CD4-positive, alpha-beta T cell (primary cell): ENCODE results near the gene BLACAT1. TPM values are rescaled to one million over a fixed set of nuclear protein-coding genes. Genes with fewer than 3 reads are reported as not detected.

Experiments
- ATAC-seq: fragments of 200-7000 bp; cut with Tn5 transposase; one replicate; pipeline ENCODE4 v1.10.0; 2022; ENCODE audit warnings: mild to moderate bottlenecking; ENCODE audit not compliant: poor library complexity
- CTCF ChIA-PET: fragments of 350-600 bp; sonication (Branson Sonifier 250); formaldehyde crosslinking; loops from one replicate; lab custom pipeline; 2021; ENCODE audit warnings: antibody characterized with exemption, inconsistent platforms; lab: Charles Lee
- POLR2A ChIA-PET: fragments of 350-600 bp; sonication (Branson Sonifier 250); formaldehyde crosslinking; loops from one replicate; lab custom pipeline; 2021; ENCODE audit warnings: antibody characterized with exemption, inconsistent platforms; lab: Charles Lee
- DNase-seq, 14 experiments: peaks; one replicate each; pipeline ENCODE4 v3.0.0-alpha.2; 2013 to 2020; ENCODE audit warnings: mixed read lengths in 2 of 14
- H3K27ac ChIP-seq, 2 donors: one replicate each; pipeline versions ENCODE4 v1.5.1 to v1.7.0; 2013; ENCODE audit warnings: low read length in 2 of 2, low read depth in 1 of 2, mild to moderate bottlenecking in 1 of 2
- H3K27me3 ChIP-seq, 2 experiments: 1 replicate in 1 of 2; 2 replicates in 1 of 2; pipeline versions ENCODE4 v1.6.1 to v1.7.0; 2013; ENCODE audit warnings: low read length in 2 of 2, control low read depth in 1 of 2, mild to moderate bottlenecking in 1 of 2, moderate library complexity in 1 of 2; ENCODE audit not compliant: insufficient read depth in 2 of 2, control insufficient read depth in 1 of 2
- H3K36me3 ChIP-seq: one replicate; pipeline ENCODE4 v1.6.1; 2013; ENCODE audit warnings: low read length, control low read depth; ENCODE audit not compliant: insufficient read depth
- H3K4me1 ChIP-seq: one replicate; pipeline ENCODE4 v1.6.1; 2013; ENCODE audit warnings: low read length, control low read depth; ENCODE audit not compliant: insufficient read depth
- H3K4me3 ChIP-seq: one replicate; pipeline ENCODE4 v1.5.1; 2013; ENCODE audit warnings: mild to moderate bottlenecking, low read length, moderate library complexity
- H3K9me3 ChIP-seq, 2 experiments: 1 replicate in 1 of 2; 2 replicates in 1 of 2; pipeline versions ENCODE4 v1.6.1 to v1.7.0; 2013; ENCODE audit warnings: low read length in 2 of 2, mild to moderate bottlenecking in 2 of 2, control low read depth in 1 of 2, moderate library complexity in 1 of 2; ENCODE audit not compliant: control insufficient read depth in 1 of 2, insufficient read depth in 1 of 2
- H3K27ac Mint-ChIP-seq: one replicate; pipeline ENCODE4 v1.8.0; 2020; ENCODE audit warnings: mixed read lengths
- H3K27me3 Mint-ChIP-seq: one replicate; pipeline ENCODE4 v1.8.0; 2021; ENCODE audit warnings: mixed read lengths
- H3K36me3 Mint-ChIP-seq: one replicate; pipeline ENCODE4 v1.8.0; 2021; ENCODE audit warnings: low read depth, mixed read lengths
- H3K4me1 Mint-ChIP-seq: one replicate; pipeline ENCODE4 v1.8.0; 2021; ENCODE audit warnings: low read depth, mixed read lengths
- H3K4me3 Mint-ChIP-seq: one replicate; pipeline ENCODE4 v1.8.0; 2020; ENCODE audit warnings: mild to moderate bottlenecking, mixed read lengths
- H3K9me3 Mint-ChIP-seq: one replicate; pipeline ENCODE4 v1.8.0; 2020; ENCODE audit warnings: mixed read lengths
- intact Hi-C, 2 experiments: fragments of 100-400 bp; cut with DNase I in 1 of 2; cut with micrococcal nuclease in 1 of 2; formaldehyde crosslinking; loops; one replicate each; pipeline versions ENCODE4 v1.15.1 to v1.9.0; 2023 to 2025; cut with DNase I, micrococcal nuclease
- total RNA-seq, 174 experiments: library from RNA in 2 of 174; stranded (reverse) in 2 of 174; gene quantifications; one replicate each; pipeline ENCODE4 v1.2.3 and lab custom pipeline; 2021 to 2026
- TF ChIP-seq, protein P1 (sequence below): fragments of 200-600 bp; IDR thresholded peaks from one replicate; pipeline ENCODE4 v1.8.0; 2022; ENCODE audit warnings: antibody characterized with exemption, mild to moderate bottlenecking

Gene BLACAT1
- total RNA-seq, 2 experiments from 2014 or later = not detected

DNA sequence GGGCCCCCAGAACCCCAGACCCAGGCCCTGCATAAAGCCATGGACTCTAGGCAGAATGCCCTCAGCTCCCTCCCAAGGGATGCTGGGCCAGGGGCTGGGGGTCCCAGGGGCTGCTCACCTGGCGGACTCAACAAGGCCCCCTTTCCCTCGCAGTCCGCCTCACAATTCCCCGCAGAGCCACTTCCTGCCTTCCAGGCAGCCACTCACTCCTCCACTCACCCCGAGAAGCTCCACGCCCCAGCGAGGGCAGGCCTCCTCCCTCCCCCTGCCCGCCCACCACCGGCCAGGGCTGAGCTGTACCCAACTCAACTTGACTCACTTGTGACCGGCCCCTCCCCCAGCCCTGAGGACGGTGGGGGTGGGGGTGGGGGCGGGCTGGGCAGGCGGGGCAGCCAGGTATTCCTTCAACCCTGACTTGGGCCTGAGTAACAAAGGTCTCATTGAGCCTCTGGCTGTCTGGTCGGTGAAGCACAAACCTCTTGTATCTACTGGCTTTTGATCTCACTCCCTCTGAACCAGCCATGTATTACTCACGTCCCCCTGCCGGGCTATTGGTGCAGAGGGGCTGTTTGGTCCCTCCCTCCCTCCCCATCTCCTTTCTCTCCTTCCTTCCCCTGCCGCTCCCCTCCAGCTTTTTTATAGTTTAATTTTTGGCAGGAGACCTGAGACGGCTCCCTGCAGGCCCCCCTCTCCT is 5.9 kb downstream of the BLACAT1 start:
- TF ChIP-seq, protein P1, sequence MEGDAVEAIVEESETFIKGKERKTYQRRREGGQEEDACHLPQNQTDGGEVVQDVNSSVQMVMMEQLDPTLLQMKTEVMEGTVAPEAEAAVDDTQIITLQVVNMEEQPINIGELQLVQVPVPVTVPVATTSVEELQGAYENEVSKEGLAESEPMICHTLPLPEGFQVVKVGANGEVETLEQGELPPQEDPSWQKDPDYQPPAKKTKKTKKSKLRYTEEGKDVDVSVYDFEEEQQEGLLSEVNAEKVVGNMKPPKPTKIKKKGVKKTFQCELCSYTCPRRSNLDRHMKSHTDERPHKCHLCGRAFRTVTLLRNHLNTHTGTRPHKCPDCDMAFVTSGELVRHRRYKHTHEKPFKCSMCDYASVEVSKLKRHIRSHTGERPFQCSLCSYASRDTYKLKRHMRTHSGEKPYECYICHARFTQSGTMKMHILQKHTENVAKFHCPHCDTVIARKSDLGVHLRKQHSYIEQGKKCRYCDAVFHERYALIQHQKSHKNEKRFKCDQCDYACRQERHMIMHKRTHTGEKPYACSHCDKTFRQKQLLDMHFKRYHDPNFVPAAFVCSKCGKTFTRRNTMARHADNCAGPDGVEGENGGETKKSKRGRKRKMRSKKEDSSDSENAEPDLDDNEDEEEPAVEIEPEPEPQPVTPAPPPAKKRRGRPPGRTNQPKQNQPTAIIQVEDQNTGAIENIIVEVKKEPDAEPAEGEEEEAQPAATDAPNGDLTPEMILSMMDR = no peak
- no peaks in the 10 kb centered on the region for H3K36me3 Mint-ChIP-seq
- no peak overlapping the region for H3K4me3 ChIP-seq
- H3K27me3 ChIP-seq = peaks cover 31 to 45% of the 10 kb centered on the region in 2 experiments
- no peak overlapping the region for H3K4me3 Mint-ChIP-seq
- DNase-seq (peak in 1 of 14 experiments; percentile 11), ATAC-seq (no peak)
- no peaks in the 10 kb centered on the region for H3K9me3 Mint-ChIP-seq
- intact Hi-C loops = no loop called here
- H3K27me3 Mint-ChIP-seq = peaks cover 58% of the 10 kb centered on the region
- no peak overlapping the region for H3K27ac ChIP-seq
- ChIA-PET POLR2A (no interaction called here), CTCF (no interaction called here)
- H3K9me3 ChIP-seq = peaks cover 0 to 2% of the 10 kb centered on the region in 2 experiments
- peaks cover 4% of the 10 kb centered on the region for H3K4me1 Mint-ChIP-seq
- H3K4me1 ChIP-seq = peaks cover 10% of the 10 kb centered on the region
- H3K36me3 ChIP-seq = no peaks in the 10 kb centered on the region
- H3K27ac Mint-ChIP-seq = no peak overlapping the region

DNA sequence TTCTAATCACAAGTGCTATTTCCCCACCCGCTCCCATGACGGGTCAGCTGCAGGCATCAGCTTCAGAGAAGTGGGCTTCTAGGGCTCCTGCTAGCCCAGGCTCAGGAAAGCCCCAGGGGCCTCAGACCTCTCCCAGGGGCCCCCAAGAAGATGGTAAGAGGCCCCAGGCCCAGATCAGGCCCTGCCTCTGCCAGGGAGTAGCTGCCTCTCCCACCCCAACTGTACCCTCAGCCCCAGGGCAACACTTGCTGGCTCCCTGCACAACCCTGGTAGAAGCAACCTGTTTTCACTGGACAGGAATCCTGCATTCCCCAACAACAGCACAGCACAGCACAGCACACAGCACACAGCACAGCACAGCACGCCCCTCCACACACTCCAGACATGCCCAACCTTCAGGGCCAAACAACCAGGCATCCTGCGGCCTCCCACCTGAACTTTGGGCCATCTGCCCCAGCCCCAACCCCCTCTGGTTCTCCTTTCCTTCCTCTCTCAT is 6.5 kb downstream of the BLACAT1 start:
- Mint-ChIP-seq H3K9me3 (no peaks in the 10 kb centered on the region), H3K36me3 (no peaks in the 10 kb centered on the region), H3K4me3 (no peak overlapping the region), H3K27me3 (peaks cover 52% of the 10 kb centered on the region), H3K4me1 (no peaks in the 10 kb centered on the region), H3K27ac (no peak overlapping the region)
- no peaks in the 10 kb centered on the region for H3K36me3 ChIP-seq
- ChIA-PET POLR2A (no interaction called here), CTCF (no interaction called here)
- peaks cover 28 to 39% of the 10 kb centered on the region in 2 experiments for H3K27me3 ChIP-seq
- H3K4me1 ChIP-seq = peaks cover 8% of the 10 kb centered on the region
- TF ChIP-seq, protein P1 = no peak
- no peak overlapping the region for H3K4me3 ChIP-seq
- H3K27ac ChIP-seq = no peak overlapping the region
- no peak for DNase-seq
- ATAC-seq = no peak
- H3K9me3 ChIP-seq = no peaks in the 10 kb centered on the region
- intact Hi-C loops = no loop called here

DNA sequence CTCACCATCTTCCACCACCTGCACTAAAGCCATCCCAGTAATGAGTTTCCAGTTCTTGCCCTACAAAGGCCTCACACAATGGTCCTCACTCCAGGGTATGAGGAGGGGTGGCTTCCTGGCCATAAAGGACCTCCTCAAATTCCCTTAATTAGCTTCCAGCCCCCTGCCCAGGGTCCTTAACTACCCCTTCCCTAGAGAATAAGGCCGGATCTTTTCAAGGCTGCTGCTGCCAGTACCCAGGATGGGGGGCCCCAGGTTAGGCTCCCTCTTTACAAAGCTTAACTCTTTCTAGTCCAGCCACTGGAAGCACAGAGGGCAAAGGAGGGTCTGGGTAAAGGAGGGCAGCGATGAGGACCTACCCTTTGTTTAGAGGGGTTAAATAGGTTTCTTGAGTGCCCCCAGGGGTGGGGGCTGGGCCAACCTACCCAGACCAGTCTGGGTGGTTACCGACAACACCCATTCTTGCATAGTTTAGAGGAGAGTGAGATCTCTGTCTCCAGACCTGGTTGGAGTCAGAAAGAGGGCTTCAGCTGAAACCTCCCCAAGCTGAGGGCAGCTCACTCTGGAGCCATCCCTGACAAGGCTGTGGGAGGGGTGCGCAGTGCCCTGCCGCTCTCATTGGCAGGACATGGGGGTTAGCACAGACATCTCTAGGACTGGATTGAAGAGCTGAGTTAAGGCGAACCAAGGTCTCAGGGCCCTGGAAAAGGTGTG is 7.1 kb downstream of the BLACAT1 start:
- TF ChIP-seq, protein P1 = no peak
- Histone ChIP-seq H3K27me3 (peaks cover 23 to 33% of the 10 kb centered on the region in 2 experiments), H3K4me1 (peaks cover 8% of the 10 kb centered on the region), H3K9me3 (no peaks in the 10 kb centered on the region), H3K4me3 (no peak overlapping the region), H3K36me3 (no peaks in the 10 kb centered on the region), H3K27ac (no peak overlapping the region)
- Mint-ChIP-seq H3K9me3 (no peaks in the 10 kb centered on the region), H3K27me3 (peaks cover 46% of the 10 kb centered on the region), H3K36me3 (no peaks in the 10 kb centered on the region), H3K4me1 (no peaks in the 10 kb centered on the region), H3K27ac (no peak overlapping the region), H3K4me3 (no peak overlapping the region)
- CTCF ChIA-PET = no interaction called here
- POLR2A ChIA-PET = no interaction called here
- intact Hi-C loops = no loop called here
- no peak for DNase-seq
- ATAC-seq = no peak
